ENCODE data around the gene MRFAP1L1. TPM values are rescaled to one million over a fixed set of nuclear protein-coding genes. Genes with fewer than 3 reads are reported as not detected.

The MRFAP1L1 gene
- total and polyA plus RNA-seq, 7 donors, result 40.7 to 82.8 (median 53.5) TPM

- Histone ChIP-seq H3K27ac (peak within 1 kb of the TSS; percentile 88 to 94 (median 92)), H3K9me3 (no peaks in the 10 kb centered on the region), H3K27me3 (no peaks in the 10 kb centered on the region), H3K4me3 (peak within 1 kb of the TSS; percentile 61 to 81 (median 70)), H3K36me3 (no peaks in the 10 kb centered on the region), H3K4me1 (peaks cover 0 to 34% (median 28%) of the 10 kb centered on the region in 4 donors)
- intact Hi-C loops (cut with DNase I), result loop anchor here (1.0 to 10.0 kb wide), 5 partner anchors 66 to 329 kb away; partner anchors contain the start of genes KIAA0232, MRFAP1 and TADA2B
- 0% methylated on average over 109 of the region's 109 CpGs for WGBS, 2 donors
- TF ChIP-seq CTCF (IDR thresholded peaks at IDR 0.05) (no peak), POLR2A (IDR thresholded peaks at IDR 0.05) (peak; percentile 47 to 67), POLR2AphosphoS5 (IDR thresholded peaks at IDR 0.05) (peak; percentile 84 to 97 (median 96))
- DNase-seq, result peak; percentile 94
These were observed 6.6 kb upstream of the MRFAP1L1 start, which contains the start of gene BLOC1S4 for GRCh38 chr4:6716018-6716911. TSS of gene BLOC1S4 (plus strand) at chr4:6716174. CDS start at chr4:6716210, 36 bp downstream.

GRCh38 chr4:6715704-6716017, 6.0 kb upstream of the MRFAP1L1 start:
- H3K4me3 ChIP-seq, result peak overlapping the region; percentile 61 to 81 (median 70)
- peak overlapping the region; percentile 88 to 94 (median 92) for H3K27ac ChIP-seq
- no peaks in the 10 kb centered on the region for H3K27me3 ChIP-seq
- no peak for DNase-seq
- no peak for TF ChIP-seq EP300 (IDR thresholded peaks at IDR 0.05)
- no peak for TF ChIP-seq POLR2A (IDR thresholded peaks at IDR 0.05)
- TF ChIP-seq POLR2AphosphoS5 (IDR thresholded peaks at IDR 0.05), result no peak
- TF ChIP-seq CTCF (IDR thresholded peaks at IDR 0.05), result no peak
- 8 to 15% methylated on average over 9 of the region's 9 CpGs for WGBS, 2 donors
- H3K9me3 ChIP-seq, result no peaks in the 10 kb centered on the region
- intact Hi-C loops (cut with DNase I), result loop anchor here (1.0 to 10.0 kb wide), 5 partner anchors 67 to 329 kb away; partner anchors contain the start of genes KIAA0232, MRFAP1 and TADA2B
- no peaks in the 10 kb centered on the region for H3K36me3 ChIP-seq
- peaks cover 0 to 33% (median 28%) of the 10 kb centered on the region in 4 donors for H3K4me1 ChIP-seq

DNA sequence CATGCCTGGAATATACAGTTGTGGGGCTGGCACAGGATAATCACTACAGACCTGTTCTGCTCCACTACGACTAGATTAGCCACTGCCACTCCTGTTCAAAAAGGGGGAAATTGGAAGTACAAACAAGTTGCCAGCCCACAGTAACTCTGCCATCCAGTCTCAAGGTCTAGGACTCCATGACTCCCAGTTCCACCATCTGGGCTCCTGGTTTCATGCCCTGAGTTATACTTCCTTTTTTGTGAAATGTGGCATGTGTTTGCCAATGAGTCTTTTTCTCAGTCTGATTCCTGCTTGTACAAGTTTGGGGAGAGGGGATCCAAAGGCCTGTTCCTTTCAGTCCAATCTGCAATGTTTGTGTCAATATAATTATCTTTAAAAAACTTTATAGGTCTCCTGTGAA, 5.3 kb upstream of the MRFAP1L1 start:
- no peaks in the 10 kb centered on the region for H3K27me3 ChIP-seq
- no peak for DNase-seq
- no peak overlapping the region for H3K4me3 ChIP-seq
- WGBS, 2 donors, result 82 to 91% methylated on average over 1 of the region's 1 CpG
- no peaks in the 10 kb centered on the region for H3K9me3 ChIP-seq
- TF ChIP-seq EP300 (IDR thresholded peaks at IDR 0.05), result no peak
- TF ChIP-seq POLR2A (IDR thresholded peaks at IDR 0.05), result no peak
- no peak for TF ChIP-seq CTCF (IDR thresholded peaks at IDR 0.05)
- no peak for TF ChIP-seq POLR2AphosphoS5 (IDR thresholded peaks at IDR 0.05)
- intact Hi-C loops (cut with DNase I), result loop anchor here (5.0 to 10.0 kb wide), 3 partner anchors 143 to 330 kb away; partner anchors contain the start of gene TADA2B
- H3K36me3 ChIP-seq, result no peaks in the 10 kb centered on the region
- peaks cover 0 to 33% (median 28%) of the 10 kb centered on the region in 4 donors for H3K4me1 ChIP-seq
- no peak overlapping the region for H3K27ac ChIP-seq

DNA sequence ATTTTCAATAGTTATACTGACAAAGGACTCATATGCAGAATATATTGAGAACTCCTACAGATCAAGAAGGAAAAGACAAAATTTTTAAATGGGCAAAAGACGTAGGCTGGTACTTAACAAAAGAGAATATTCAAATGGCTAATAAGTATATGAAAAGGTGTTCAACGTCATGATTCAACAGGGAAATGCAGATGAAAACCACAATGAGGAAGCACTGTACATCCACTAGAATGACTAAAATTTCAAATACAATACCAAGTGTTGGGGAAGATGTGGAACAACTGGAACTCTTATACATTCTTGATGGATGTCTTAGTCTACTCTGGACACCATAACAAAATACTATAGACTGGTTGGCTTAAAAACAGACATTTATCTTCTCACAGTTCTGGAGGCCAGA, 1.3 kb upstream of the MRFAP1L1 start:
- no peak for DNase-seq
- peaks cover 0 to 47% (median 36%) of the 10 kb centered on the region in 4 donors for H3K4me1 ChIP-seq
- H3K9me3 ChIP-seq, result no peaks in the 10 kb centered on the region
- no peak overlapping the region for H3K27ac ChIP-seq
- 59 to 79% methylated on average over 2 of the region's 2 CpGs for WGBS, 2 donors
- no peaks in the 10 kb centered on the region for H3K27me3 ChIP-seq
- H3K36me3 ChIP-seq, result peaks cover 0 to 5% (median 0%) of the 10 kb centered on the region in 4 donors
- TF ChIP-seq POLR2A (IDR thresholded peaks at IDR 0.05) (no peak), CTCF (IDR thresholded peaks at IDR 0.05) (no peak), EP300 (IDR thresholded peaks at IDR 0.05) (no peak), POLR2AphosphoS5 (IDR thresholded peaks at IDR 0.05) (no peak)
- intact Hi-C loops (cut with DNase I), result loop anchor here (10.0 kb wide), 1 partner anchor 334 kb away; the partner anchor contains the start of gene TADA2B
- H3K4me3 ChIP-seq, result no peak overlapping the region

Data from sigmoid colon (tissue), 7 donors.